ENCODE results near the gene LZTS3. TPM values are rescaled to one million over a fixed set of nuclear protein-coding genes. Genes with fewer than 3 reads are reported as not detected.

LZTS3 gene
- total and polyA plus RNA-seq, 2 of the 13 experiments (the other 11 are each of a cell fraction or from before 2014, with no cell fraction given) = 10.1 to 31.3 TPM

DNA sequence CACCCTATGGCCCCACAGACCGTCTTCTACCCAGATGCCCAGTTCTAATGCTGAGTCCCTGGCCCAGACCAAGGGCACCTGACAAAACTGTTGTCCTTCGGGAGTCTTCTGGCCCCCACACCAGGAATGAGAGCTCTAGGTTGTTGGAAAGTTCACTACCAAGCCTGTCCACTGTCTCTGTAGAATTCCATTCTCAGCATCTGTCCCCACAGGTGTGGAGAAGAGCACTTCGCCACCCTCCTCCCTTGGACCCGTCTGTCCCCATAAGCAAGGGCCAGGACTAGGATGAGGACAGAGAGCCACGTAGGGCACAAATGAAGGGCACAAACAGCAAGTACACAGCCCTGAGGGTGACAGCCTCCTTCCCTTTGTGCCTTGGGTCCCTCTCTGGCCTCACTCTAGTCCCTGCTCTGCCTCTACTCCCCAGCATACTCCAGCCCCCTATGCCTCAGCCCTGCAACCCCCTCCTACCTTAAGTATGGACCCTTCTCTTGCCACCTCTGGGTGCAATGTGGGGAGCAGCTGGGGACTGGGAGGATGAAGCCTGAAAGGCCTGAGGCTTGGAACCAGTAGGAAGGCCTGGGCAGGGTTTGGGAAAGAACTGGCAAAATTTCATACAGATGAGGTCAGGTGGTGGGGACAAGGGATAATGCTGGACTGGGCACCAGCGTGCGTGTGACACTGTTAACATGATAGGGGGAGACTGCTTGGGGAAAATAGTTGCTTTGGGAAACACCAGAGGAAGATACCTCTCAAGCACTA is 4.3 kb downstream of the LZTS3 start (continued):
- TF ChIP-seq ZNF547 (CRISPR knock-in tag; IDR thresholded peaks at IDR 0.05) = peak; percentile 76; the same call in 1 of the 2 replicates
- TF ChIP-seq TARDBP (CRISPR knock-in tag; IDR thresholded peaks at IDR 0.05) = 0 out of 2 replicates have a peak, but pooled peaks have one; percentile 9
- no peak for TF ChIP-seq ZNF331 (CRISPR knock-in tag; IDR thresholded peaks at IDR 0.05)
- no peak for TF ChIP-seq ZNF317 (CRISPR knock-in tag; IDR thresholded peaks at IDR 0.05)
- TF ChIP-seq SNAPC2 (CRISPR knock-in tag; IDR thresholded peaks at IDR 0.05) = 0 out of 2 replicates have a peak, but pooled peaks have one; percentile 86
- no peak for TF ChIP-seq ARNT (IDR thresholded peaks at IDR 0.05)
- no peak for TF ChIP-seq HCFC1 (IDR thresholded peaks at IDR 0.05; ENCODE audit: low read depth, low read length)
- no peak for TF ChIP-seq PLRG1 (conservative IDR thresholded peaks at IDR 0.05)
- no peak for TF ChIP-seq TCF7L2 (IDR thresholded peaks at IDR 0.05; ENCODE audit: low read depth, low read length)
- TF ChIP-seq, protein P1, sequence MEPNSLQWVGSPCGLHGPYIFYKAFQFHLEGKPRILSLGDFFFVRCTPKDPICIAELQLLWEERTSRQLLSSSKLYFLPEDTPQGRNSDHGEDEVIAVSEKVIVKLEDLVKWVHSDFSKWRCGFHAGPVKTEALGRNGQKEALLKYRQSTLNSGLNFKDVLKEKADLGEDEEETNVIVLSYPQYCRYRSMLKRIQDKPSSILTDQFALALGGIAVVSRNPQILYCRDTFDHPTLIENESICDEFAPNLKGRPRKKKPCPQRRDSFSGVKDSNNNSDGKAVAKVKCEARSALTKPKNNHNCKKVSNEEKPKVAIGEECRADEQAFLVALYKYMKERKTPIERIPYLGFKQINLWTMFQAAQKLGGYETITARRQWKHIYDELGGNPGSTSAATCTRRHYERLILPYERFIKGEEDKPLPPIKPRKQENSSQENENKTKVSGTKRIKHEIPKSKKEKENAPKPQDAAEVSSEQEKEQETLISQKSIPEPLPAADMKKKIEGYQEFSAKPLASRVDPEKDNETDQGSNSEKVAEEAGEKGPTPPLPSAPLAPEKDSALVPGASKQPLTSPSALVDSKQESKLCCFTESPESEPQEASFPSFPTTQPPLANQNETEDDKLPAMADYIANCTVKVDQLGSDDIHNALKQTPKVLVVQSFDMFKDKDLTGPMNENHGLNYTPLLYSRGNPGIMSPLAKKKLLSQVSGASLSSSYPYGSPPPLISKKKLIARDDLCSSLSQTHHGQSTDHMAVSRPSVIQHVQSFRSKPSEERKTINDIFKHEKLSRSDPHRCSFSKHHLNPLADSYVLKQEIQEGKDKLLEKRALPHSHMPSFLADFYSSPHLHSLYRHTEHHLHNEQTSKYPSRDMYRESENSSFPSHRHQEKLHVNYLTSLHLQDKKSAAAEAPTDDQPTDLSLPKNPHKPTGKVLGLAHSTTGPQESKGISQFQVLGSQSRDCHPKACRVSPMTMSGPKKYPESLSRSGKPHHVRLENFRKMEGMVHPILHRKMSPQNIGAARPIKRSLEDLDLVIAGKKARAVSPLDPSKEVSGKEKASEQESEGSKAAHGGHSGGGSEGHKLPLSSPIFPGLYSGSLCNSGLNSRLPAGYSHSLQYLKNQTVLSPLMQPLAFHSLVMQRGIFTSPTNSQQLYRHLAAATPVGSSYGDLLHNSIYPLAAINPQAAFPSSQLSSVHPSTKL (CRISPR knock-in tag; IDR thresholded peaks at IDR 0.05) = no peak
- TF ChIP-seq ZNF572 (CRISPR knock-in tag; IDR thresholded peaks at IDR 0.05) = peak; percentile 89; the same call in 1 of the 2 replicates
- TF ChIP-seq, protein P2, sequence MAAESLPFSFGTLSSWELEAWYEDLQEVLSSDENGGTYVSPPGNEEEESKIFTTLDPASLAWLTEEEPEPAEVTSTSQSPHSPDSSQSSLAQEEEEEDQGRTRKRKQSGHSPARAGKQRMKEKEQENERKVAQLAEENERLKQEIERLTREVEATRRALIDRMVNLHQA (CRISPR knock-in tag; IDR thresholded peaks at IDR 0.05) = no peak
- no peak for TF ChIP-seq ZNF749 (CRISPR knock-in tag; IDR thresholded peaks at IDR 0.05; ENCODE audit: borderline replicate concordance)
- TF ChIP-seq, protein P3, sequence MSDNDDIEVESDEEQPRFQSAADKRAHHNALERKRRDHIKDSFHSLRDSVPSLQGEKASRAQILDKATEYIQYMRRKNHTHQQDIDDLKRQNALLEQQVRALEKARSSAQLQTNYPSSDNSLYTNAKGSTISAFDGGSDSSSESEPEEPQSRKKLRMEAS (IDR thresholded peaks at IDR 0.05) = no peak
- TF ChIP-seq GABPA (IDR thresholded peaks at IDR 0.05; ENCODE audit: low read depth, low read length) = no peak
- TF ChIP-seq GABPA (CRISPR knock-in tag; IDR thresholded peaks at IDR 0.05; ENCODE audit: low read depth) = peak; percentile 3
- no peak for TF ChIP-seq HOXA7 (CRISPR knock-in tag; IDR thresholded peaks at IDR 0.05)
- TF ChIP-seq ZFP91 (CRISPR knock-in tag; IDR thresholded peaks at IDR 0.05; ENCODE audit: borderline replicate concordance) = no peak
- TF ChIP-seq ZNF232 (CRISPR knock-in tag; IDR thresholded peaks at IDR 0.05; ENCODE audit: borderline replicate concordance) = 0 out of 2 replicates have a peak, but pooled peaks have one; percentile 2
- TF ChIP-seq BORCS8-MEF2B (CRISPR knock-in tag; IDR thresholded peaks at IDR 0.05) = 0 out of 2 replicates have a peak, but pooled peaks have one; percentile 31
- TF ChIP-seq, protein P4, sequence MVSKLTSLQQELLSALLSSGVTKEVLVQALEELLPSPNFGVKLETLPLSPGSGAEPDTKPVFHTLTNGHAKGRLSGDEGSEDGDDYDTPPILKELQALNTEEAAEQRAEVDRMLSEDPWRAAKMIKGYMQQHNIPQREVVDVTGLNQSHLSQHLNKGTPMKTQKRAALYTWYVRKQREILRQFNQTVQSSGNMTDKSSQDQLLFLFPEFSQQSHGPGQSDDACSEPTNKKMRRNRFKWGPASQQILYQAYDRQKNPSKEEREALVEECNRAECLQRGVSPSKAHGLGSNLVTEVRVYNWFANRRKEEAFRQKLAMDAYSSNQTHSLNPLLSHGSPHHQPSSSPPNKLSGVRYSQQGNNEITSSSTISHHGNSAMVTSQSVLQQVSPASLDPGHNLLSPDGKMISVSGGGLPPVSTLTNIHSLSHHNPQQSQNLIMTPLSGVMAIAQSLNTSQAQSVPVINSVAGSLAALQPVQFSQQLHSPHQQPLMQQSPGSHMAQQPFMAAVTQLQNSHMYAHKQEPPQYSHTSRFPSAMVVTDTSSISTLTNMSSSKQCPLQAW (CRISPR knock-in tag; IDR thresholded peaks at IDR 0.05) = peak; percentile 30; the same call in 1 of the 2 replicates
- no peak for TF ChIP-seq ZNF850 (CRISPR knock-in tag; conservative IDR thresholded peaks at IDR 0.05)
- TF ChIP-seq SMAD1 (CRISPR knock-in tag; IDR thresholded peaks at IDR 0.05; ENCODE audit: borderline replicate concordance, low read depth) = 0 out of 2 replicates have a peak, but pooled peaks have one; percentile 45
- TF ChIP-seq SP4 (CRISPR knock-in tag; IDR thresholded peaks at IDR 0.05) = 0 out of 2 replicates have a peak, but pooled peaks have one; percentile 4
